Right lobe of liver (tissue), 4 donors: Measurements from ENCODE around the gene CERS6.

Experiments used
- CTCF ChIP-seq, 4 donors: fragments of 200-600 bp in 3 of 4; fragments of 450-650 bp in 1 of 4; IDR thresholded peaks; one replicate each; pipeline versions ENCODE4 v1.5.1 to v1.8.0; 2016 to 2022; ENCODE audit warnings: antibody characterized with exemption in 4 of 4, mild to moderate bottlenecking in 2 of 4
- POLR2A ChIP-seq: fragments of 450-650 bp; IDR thresholded peaks from one replicate; pipeline ENCODE4 v1.6.1; 2017; ENCODE audit warnings: antibody characterized with exemption, mild to moderate bottlenecking
- donor health status: DM: no; HTN: no; CAD: no.
- donor health status: DM: no; HTN: no; CAD: no.
- donor health status: DM: no; HTN: yes; CAD: no.

GRCh38 chr2:168749297-168749696, 293.2 kb downstream of the CERS6 start:
- no peak for TF ChIP-seq CTCF (IDR thresholded peaks at IDR 0.05)
- no peak for TF ChIP-seq POLR2A
